Measurements from ENCODE around the gene SH3BGRL2. TPM values are rescaled to one million over a fixed set of nuclear protein-coding genes. Genes with fewer than 3 reads are reported as not detected.

SH3BGRL2 gene
- total and polyA plus RNA-seq, 2 of the 4 experiments (the other 2 are of a cell fraction): 2.4 to 5.6 TPM

- CTCF ChIA-PET: interaction anchor here (1.6 kb wide), 1 partner anchor 12 kb away, joined by 4 read pairs; no protein-coding TSS in a partner anchor
- no peak for DNase-seq
- no peak overlapping the region for H3K4me3 ChIP-seq (ENCODE audit: insufficient read depth, low read depth, low read length)
- POLR2A ChIA-PET (ENCODE audit: unreplicated experiment): no interaction called here
- no peak overlapping the region for H3K14ac ChIP-seq (replicated peaks; ENCODE audit: low read depth, low read length)
- H3K4ac ChIP-seq (ENCODE audit: low read depth, low read length): no peak overlapping the region
- H2AFZ ChIP-seq (replicated peaks; ENCODE audit: low read length, poor library complexity): no peak overlapping the region
- H3K18ac ChIP-seq (ENCODE audit: low read depth, low read length): no peak overlapping the region
- intact Hi-C loops (cut with micrococcal nuclease): no loop called here
- dilution Hi-C loops (cut with HindIII; ENCODE audit: low sequenced_read_pairs, unreplicated experiment): no loop called here
- in situ Hi-C loops (cut with MboI; ENCODE audit: low sequenced_read_pairs): no loop called here
- no peak overlapping the region for H4K8ac ChIP-seq (ENCODE audit: low read depth in 2 of 2, low read length in 2 of 2)
- no peak for ATAC-seq (ENCODE audit: low read depth)
- H3K4me2 ChIP-seq (ENCODE audit: low read depth, low read length): no peak overlapping the region
- H2AK9ac ChIP-seq (replicated peaks; ENCODE audit: low read depth, low read length, poor library complexity): no peak overlapping the region
- H4K5ac ChIP-seq (ENCODE audit: low read depth, low read length): no peak overlapping the region
- no peak overlapping the region for H3K23ac ChIP-seq (ENCODE audit: low read depth, low read length)
- no peak for TF ChIP-seq BHLHE40 (IDR thresholded peaks at IDR 0.05; ENCODE audit: low read depth, low read length)
- no peak for TF ChIP-seq SMC3 (IDR thresholded peaks at IDR 0.05; ENCODE audit: low read depth, low read length)
- TF ChIP-seq CHD1 (IDR thresholded peaks at IDR 0.05; ENCODE audit: low read depth, low read length): no peak
- no peak for TF ChIP-seq POLR2A (IDR thresholded peaks at IDR 0.05; ENCODE audit: low read depth, low read length)
- no peak for TF ChIP-seq MAZ (IDR thresholded peaks at IDR 0.05; ENCODE audit: borderline replicate concordance, low read depth, low read length)
- H3K36me3 ChIP-seq (ENCODE audit: control insufficient read depth, insufficient read depth, low read length): no peaks in the 10 kb centered on the region
- no peak overlapping the region for H3K27ac ChIP-seq (ENCODE audit: insufficient read depth, low read length)
- H3K79me1 ChIP-seq (ENCODE audit: low read depth in 1 of 2, low read length in 2 of 2): no peaks in the 10 kb centered on the region
- no peak overlapping the region for H3K9ac ChIP-seq (ENCODE audit: low read depth, low read length)
- BruUV-seq (replicated peaks): no TSS peak
- H4K91ac ChIP-seq (ENCODE audit: insufficient read depth, low read depth, low read length): no peak overlapping the region
- H3K9me3 ChIP-seq (ENCODE audit: control insufficient read depth, insufficient read depth, low read length): no peaks in the 10 kb centered on the region
- H4K20me1 ChIP-seq (ENCODE audit: insufficient read depth, low read length): no peaks in the 10 kb centered on the region
- no peak overlapping the region for H2AK5ac ChIP-seq (ENCODE audit: low read depth, low read length)
- no peak overlapping the region for H2BK120ac ChIP-seq (ENCODE audit: low read depth, low read length)
- no peaks in the 10 kb centered on the region for H3K9me1 ChIP-seq (ENCODE audit: insufficient read depth, low read length)
- H2BK5ac ChIP-seq (ENCODE audit: low read depth, low read length, poor library complexity, severe bottlenecking): no peak overlapping the region
- H2BK15ac ChIP-seq (ENCODE audit: low read depth, low read length): no peak overlapping the region
- WGBS, 2 experiments (ENCODE audit: extremely low coverage in 2 of 2, insufficient read length in 1 of 2): no CpG with 5 or more reads among the region's 2 CpGs
- no peak overlapping the region for H2BK20ac ChIP-seq (ENCODE audit: low read depth, low read length)
- no peak overlapping the region for H3K56ac ChIP-seq (ENCODE audit: extremely low read depth, insufficient read depth, low read length)
- no peaks in the 10 kb centered on the region for H3K4me1 ChIP-seq (ENCODE audit: control insufficient read depth, insufficient read depth, low read length)
- H3K27me3 ChIP-seq (ENCODE audit: control insufficient read depth, insufficient read depth, low read length): no peaks in the 10 kb centered on the region
These were observed 18.7 kb upstream of the SH3BGRL2 start for GRCh38 chr6:79612457-79612856.

Measured in IMR-90 (cell line).